GM23248 (cell line): Measurements from ENCODE around the gene PARD3B. TPM values are rescaled to one million over a fixed set of nuclear protein-coding genes. Genes with fewer than 3 reads are reported as not detected.

ENCODE experiments used
- DNase-seq: peaks from one replicate; pipeline ENCODE4 v3.0.0-alpha.2; 2015
- H2AFZ ChIP-seq: fragments of 200-600 bp; sonication (generic); 2 replicates; pipeline ENCODE4 v1.6.1; 2016; ENCODE audit warnings: antibody characterized with exemption
- H3F3A ChIP-seq: fragments of 200-600 bp; sonication (generic); 2 replicates; pipeline ENCODE4 v1.6.1; 2016; ENCODE audit warnings: mild to moderate bottlenecking, antibody characterized with exemption, mixed run types; ENCODE audit not compliant: insufficient read depth
- H3K27ac ChIP-seq: fragments of 200-600 bp; sonication (generic); 2 replicates; pipeline ENCODE4 v1.5.1; 2016; ENCODE audit warnings: mild to moderate bottlenecking
- H3K27me3 ChIP-seq: fragments of 200-600 bp; sonication (generic); replicated peaks from 2 replicates; pipeline ENCODE4 v1.6.1; 2016; ENCODE audit warnings: mild to moderate bottlenecking; ENCODE audit not compliant: insufficient read depth
- H3K36me3 ChIP-seq: fragments of 200-600 bp; sonication (generic); 2 replicates; pipeline ENCODE4 v1.6.1; 2016; ENCODE audit warnings: low read depth, mild to moderate bottlenecking
- H3K4me1 ChIP-seq: fragments of 200-600 bp; sonication (generic); 2 replicates; pipeline ENCODE4 v1.6.1; 2016; ENCODE audit warnings: mild to moderate bottlenecking; ENCODE audit not compliant: insufficient read depth
- H3K4me2 ChIP-seq: fragments of 200-600 bp; sonication (generic); one replicate; pipeline ENCODE4 v1.6.1; 2016; ENCODE audit warnings: mild to moderate bottlenecking; ENCODE audit not compliant: unreplicated experiment
- H3K4me3 ChIP-seq: fragments of 200-600 bp; sonication (generic); 2 replicates; pipeline ENCODE4 v1.5.1; 2016; ENCODE audit warnings: mild to moderate bottlenecking
- H3K79me2 ChIP-seq: fragments of 200-600 bp; sonication (generic); 2 replicates; pipeline ENCODE4 v1.6.1; 2016; ENCODE audit warnings: mild to moderate bottlenecking; ENCODE audit not compliant: insufficient read depth
- H3K9ac ChIP-seq: fragments of 200-600 bp; sonication (generic); 2 replicates; pipeline ENCODE4 v1.6.1; 2016; ENCODE audit warnings: mild to moderate bottlenecking
- H3K9me2 ChIP-seq: fragments of 200-600 bp; sonication (generic); 2 replicates; pipeline ENCODE4 v1.6.1; 2016; ENCODE audit warnings: mixed run types, mild to moderate bottlenecking, moderate library complexity; ENCODE audit not compliant: insufficient read depth
- H3K9me3 ChIP-seq: fragments of 200-600 bp; sonication (generic); one replicate; pipeline ENCODE4 v1.6.1; 2017; ENCODE audit warnings: low read depth
- H4K20me1 ChIP-seq: fragments of 200-600 bp; sonication (generic); 2 replicates; pipeline ENCODE4 v1.6.0; 2016; ENCODE audit not compliant: insufficient read depth
- EZH2 ChIP-seq: fragments of 200-600 bp; sonication (generic); IDR thresholded peaks from 2 replicates; pipeline ENCODE4 v1.6.1; 2018; ENCODE audit warnings: antibody characterized with exemption, mild to moderate bottlenecking; ENCODE audit not compliant: insufficient read depth, poor library complexity, severe bottlenecking
- EZH2phosphoT487 ChIP-seq: fragments of 200-600 bp; sonication (generic); IDR thresholded peaks from 2 replicates; pipeline ENCODE4 v1.6.1; 2018; ENCODE audit warnings: antibody characterized with exemption, moderate library complexity, mild to moderate bottlenecking, low read depth; ENCODE audit not compliant: insufficient read depth
- WGBS, 2 experiments: methylation state at CpG; one replicate each; pipeline ENCODE4 v1.1.6; 2015 to 2017; ENCODE audit warnings: low lambda C conversion rate in 2 of 2, low coverage in 1 of 2; ENCODE audit errors: missing lambda C conversion rate in 2 of 2; 5-methylcytosine and 5-hydroxymethylcytosine counted together
- in situ Hi-C: fragments of 300-500 bp; cut with MboI; formaldehyde crosslinking; loops from 2 replicates; pipeline ENCODE4 v1.15.0; 2020
- polyA plus RNA-seq: library from polyadenylated mRNA; unstranded; fragments of >200 nt; fragmentation: Nextera tagmentation; extraction: Ambion mirVana; gene quantifications from 2 replicates; pipeline ENCODE4 v1.2.1, GENCODE V29; 2016
- total RNA-seq: library from RNA; depleted of rRNA; stranded (reverse); fragments of >200 nt; shearing (Covaris generic); gene quantifications from 2 replicates; pipeline ENCODE4 v1.2.3, GENCODE V29; 2014

Gene PARD3B
- total and polyA plus RNA-seq, 2 experiments from 2014 or later, result 2.5 to 6.9 TPM

DNA sequence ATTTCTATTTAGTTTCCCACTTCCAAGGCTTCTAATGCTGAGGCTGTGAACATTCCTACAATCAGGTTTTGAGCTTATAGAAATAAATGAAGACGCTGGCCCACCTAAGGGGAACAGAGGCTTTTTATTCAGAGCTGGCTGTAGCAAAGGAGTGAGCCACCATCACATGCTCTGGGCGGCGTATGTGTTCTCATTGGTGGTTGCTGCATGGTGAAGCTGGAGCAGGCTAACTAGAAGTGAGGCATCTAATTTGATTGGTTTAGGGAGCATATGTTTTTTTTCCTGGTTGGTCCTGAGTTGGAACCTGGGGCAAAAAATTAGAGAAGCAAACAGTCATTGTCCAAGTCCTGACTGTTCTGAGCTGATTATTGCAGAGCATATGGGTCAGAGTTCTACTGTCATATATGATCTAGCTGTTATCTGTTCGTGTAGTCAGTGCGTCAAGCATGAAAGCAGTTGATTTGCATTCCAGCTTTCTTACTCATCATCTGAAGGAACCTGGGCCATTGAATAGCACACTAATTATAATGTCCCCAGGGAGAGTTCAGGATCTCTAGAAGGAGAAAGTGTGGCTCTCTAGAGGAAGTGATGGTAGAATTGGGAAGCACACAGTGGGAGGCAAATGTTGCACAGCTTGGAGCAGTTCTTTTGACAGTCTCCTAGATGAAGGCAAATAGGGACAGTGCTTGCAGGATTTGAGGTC lies 279.6 kb downstream of the PARD3B start:
- H4K20me1 ChIP-seq, result no peaks in the 10 kb centered on the region
- no peak overlapping the region for H3K27ac ChIP-seq
- no peak overlapping the region for H3K4me3 ChIP-seq
- H3K4me1 ChIP-seq, result no peaks in the 10 kb centered on the region
- H3F3A ChIP-seq, result no peaks in the 10 kb centered on the region
- no peaks in the 10 kb centered on the region for H3K27me3 ChIP-seq
- H2AFZ ChIP-seq, result no peak overlapping the region
- no peak for DNase-seq
- TF ChIP-seq EZH2phosphoT487, result no peak
- no peak for TF ChIP-seq EZH2
- 91 to 94% methylated on average over 5 of the region's 5 CpGs for WGBS, 2 experiments
- H3K79me2 ChIP-seq, result no peaks in the 10 kb centered on the region
- no peak overlapping the region for H3K9ac ChIP-seq
- in situ Hi-C loops, result no loop called here
- H3K9me2 ChIP-seq, result peaks cover 4% of the 10 kb centered on the region
- no peaks in the 10 kb centered on the region for H3K9me3 ChIP-seq
- H3K4me2 ChIP-seq, result no peak overlapping the region
- no peaks in the 10 kb centered on the region for H3K36me3 ChIP-seq

- Histone ChIP-seq H3K4me1 (no peaks in the 10 kb centered on the region), H3K9ac (no peak overlapping the region), H3K4me3 (no peak overlapping the region), H3K4me2 (no peak overlapping the region), H2AFZ (no peak overlapping the region), H3K79me2 (no peaks in the 10 kb centered on the region), H4K20me1 (no peaks in the 10 kb centered on the region), H3K9me3 (no peaks in the 10 kb centered on the region), H3K9me2 (peaks cover 4% of the 10 kb centered on the region), H3K27me3 (no peaks in the 10 kb centered on the region), H3K27ac (no peak overlapping the region), H3K36me3 (no peaks in the 10 kb centered on the region), H3F3A (no peaks in the 10 kb centered on the region)
- no peak for DNase-seq
- in situ Hi-C loops, result no loop called here
- TF ChIP-seq EZH2, result no peak
- no peak for TF ChIP-seq EZH2phosphoT487
- WGBS, 2 experiments, result 81 to 85% methylated on average over 5 of the region's 5 CpGs
These were observed 280.4 kb downstream of the PARD3B start for GRCh38 chr2:204825681-204826080.

DNA sequence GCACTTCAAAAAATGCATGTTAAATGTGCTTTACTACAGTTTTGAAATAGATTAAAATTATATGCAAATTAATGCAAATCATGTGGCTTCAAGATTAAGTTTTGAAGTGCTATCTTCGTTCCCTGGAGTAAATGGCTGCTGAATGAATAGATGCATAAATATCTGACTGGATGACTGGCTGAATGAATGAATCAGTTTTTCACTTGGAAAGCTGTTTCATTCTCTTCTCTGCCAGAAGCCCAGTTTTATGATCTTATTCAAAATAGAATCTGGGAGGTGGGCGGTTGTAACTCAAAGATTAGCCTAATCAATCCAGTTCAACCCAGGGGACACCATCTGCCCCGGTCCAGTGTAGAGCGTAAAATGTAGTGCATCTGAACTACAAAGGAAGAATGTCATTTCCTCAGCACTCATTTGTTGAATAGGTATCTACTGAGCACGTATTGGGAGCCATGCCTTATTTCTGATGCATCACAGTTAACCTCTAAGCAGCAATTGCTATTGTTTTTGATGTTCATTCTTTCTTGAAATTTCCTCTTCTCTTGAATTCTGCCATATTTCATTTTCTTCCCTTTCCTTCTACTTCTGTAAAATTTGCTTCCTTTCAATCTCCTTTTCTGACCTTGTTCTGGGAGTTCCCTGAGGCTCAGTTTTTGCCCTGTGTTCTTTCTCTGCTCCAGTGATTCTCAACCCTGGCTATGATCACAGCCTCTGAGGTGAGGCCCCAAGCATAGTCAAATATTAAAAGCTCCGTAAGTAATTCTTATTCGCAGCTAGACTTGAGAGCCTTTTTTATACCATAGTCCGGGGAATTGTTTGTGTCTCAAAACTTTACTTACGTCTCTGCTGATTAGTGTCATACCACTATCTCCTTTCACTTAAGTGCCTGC lies 282.7 kb downstream of the PARD3B start:
- H2AFZ ChIP-seq, result no peak overlapping the region
- no peaks in the 10 kb centered on the region for H3F3A ChIP-seq
- H3K4me2 ChIP-seq, result no peak overlapping the region
- H3K9ac ChIP-seq, result no peak overlapping the region
- in situ Hi-C loops, result no loop called here
- no peaks in the 10 kb centered on the region for H3K27me3 ChIP-seq
- no peaks in the 10 kb centered on the region; the same call in none of the 2 replicates for H3K9me2 ChIP-seq
- H4K20me1 ChIP-seq, result no peaks in the 10 kb centered on the region
- DNase-seq, result no peak
- no peaks in the 10 kb centered on the region for H3K4me1 ChIP-seq
- no peak overlapping the region for H3K4me3 ChIP-seq
- H3K36me3 ChIP-seq, result no peaks in the 10 kb centered on the region
- H3K9me3 ChIP-seq, result no peaks in the 10 kb centered on the region
- TF ChIP-seq EZH2phosphoT487 (no peak), EZH2 (no peak)
- 92 to 93% methylated on average over 9 of the region's 9 CpGs for WGBS, 2 experiments
- no peaks in the 10 kb centered on the region for H3K79me2 ChIP-seq
- H3K27ac ChIP-seq, result no peak overlapping the region

- Histone ChIP-seq H3F3A (no peaks in the 10 kb centered on the region), H3K4me3 (no peak overlapping the region), H3K36me3 (no peaks in the 10 kb centered on the region), H3K27ac (no peak overlapping the region), H3K9me3 (no peaks in the 10 kb centered on the region), H3K4me2 (no peak overlapping the region), H3K9me2 (no peaks in the 10 kb centered on the region), H3K79me2 (no peaks in the 10 kb centered on the region), H4K20me1 (no peaks in the 10 kb centered on the region), H2AFZ (no peak overlapping the region), H3K4me1 (no peaks in the 10 kb centered on the region), H3K9ac (no peak overlapping the region), H3K27me3 (no peaks in the 10 kb centered on the region)
- TF ChIP-seq EZH2, result no peak
- TF ChIP-seq EZH2phosphoT487, result no peak
- in situ Hi-C loops, result no loop called here
- 96 to 97% methylated on average over 3 of the region's 3 CpGs for WGBS, 2 experiments
- DNase-seq, result no peak
These were observed 289.6 kb downstream of the PARD3B start for GRCh38 chr2:204834716-204835384.
